DND-41 (cell line): ENCODE results near the gene WFDC12.

ENCODE experiments used
- ATAC-seq: fragments of 200-7000 bp; cut with Tn5 transposase; 3 replicates; pipeline ENCODE4 v1.9.1; 2021; ENCODE audit warnings: low read depth; ENCODE audit not compliant: insufficient read depth
- DNase-seq: peaks from one replicate; pipeline ENCODE4 v3.0.0-alpha.2; 2020
- H2AFZ ChIP-seq: 2 replicates; pipeline ENCODE4 v1.6.0; 2012; ENCODE audit warnings: low read depth, low read length
- H3K27ac ChIP-seq: 2 replicates; pipeline ENCODE4 v1.5.1; 2012; ENCODE audit warnings: low read length, inconsistent platforms
- H3K27me3 ChIP-seq: fragments of 200-600 bp; sonication (generic); 2 replicates; pipeline ENCODE4 v1.6.0; 2012; ENCODE audit warnings: low read length, mild to moderate bottlenecking, inconsistent platforms; ENCODE audit not compliant: insufficient read depth, poor library complexity
- H3K36me3 ChIP-seq: 2 replicates; pipeline ENCODE4 v1.5.1; 2012; ENCODE audit warnings: low read length, inconsistent platforms; ENCODE audit not compliant: insufficient read depth
- H3K4me1 ChIP-seq: 2 replicates; pipeline ENCODE4 v1.5.1; 2012; ENCODE audit warnings: mild to moderate bottlenecking, low read length; ENCODE audit not compliant: insufficient read depth
- H3K4me2 ChIP-seq: 2 replicates; pipeline ENCODE4 v1.6.0; 2012; ENCODE audit warnings: mild to moderate bottlenecking, moderate library complexity, low read length, inconsistent platforms; ENCODE audit not compliant: insufficient read depth
- H3K4me3 ChIP-seq, 2 experiments: fragments of 200-600 bp in 1 of 2; shearing (Covaris generic) in 1 of 2; 2 replicates each; pipeline ENCODE4 v1.5.1; 2012 to 2016; ENCODE audit warnings: inconsistent platforms in 2 of 2, low read length in 2 of 2, mild to moderate bottlenecking in 2 of 2, low read depth in 1 of 2, moderate library complexity in 1 of 2
- H3K79me2 ChIP-seq: 2 replicates; pipeline ENCODE4 v1.6.0; 2012; ENCODE audit warnings: low read length, inconsistent platforms; ENCODE audit not compliant: insufficient read depth
- H3K9ac ChIP-seq: 2 replicates; pipeline ENCODE4 v1.6.0; 2012; ENCODE audit warnings: low read depth, mild to moderate bottlenecking, inconsistent platforms, low read length, moderate library complexity
- H3K9me3 ChIP-seq: 2 replicates; pipeline ENCODE4 v1.5.1; 2012; ENCODE audit warnings: low read length, moderate library complexity, mild to moderate bottlenecking, inconsistent platforms; ENCODE audit not compliant: insufficient read depth, severe bottlenecking
- H4K20me1 ChIP-seq: 2 replicates; pipeline ENCODE4 v1.6.0; 2012; ENCODE audit warnings: low read length; ENCODE audit not compliant: insufficient read depth
- EZH2 ChIP-seq: IDR thresholded peaks from 3 replicates; pipeline ENCODE4 v1.6.1; 2012; ENCODE audit warnings: borderline replicate concordance, low read depth, mild to moderate bottlenecking, moderate library complexity, low read length, inconsistent platforms; ENCODE audit not compliant: severe bottlenecking
- TF ChIP-seq, protein P1 (sequence below): IDR thresholded peaks from 2 replicates; pipeline ENCODE4 v1.5.1; 2012; ENCODE audit warnings: borderline replicate concordance, low read length, moderate library complexity, mild to moderate bottlenecking; ENCODE audit not compliant: poor library complexity, severe bottlenecking; ENCODE audit errors: extremely low read depth

Gene WFDC12

DNA sequence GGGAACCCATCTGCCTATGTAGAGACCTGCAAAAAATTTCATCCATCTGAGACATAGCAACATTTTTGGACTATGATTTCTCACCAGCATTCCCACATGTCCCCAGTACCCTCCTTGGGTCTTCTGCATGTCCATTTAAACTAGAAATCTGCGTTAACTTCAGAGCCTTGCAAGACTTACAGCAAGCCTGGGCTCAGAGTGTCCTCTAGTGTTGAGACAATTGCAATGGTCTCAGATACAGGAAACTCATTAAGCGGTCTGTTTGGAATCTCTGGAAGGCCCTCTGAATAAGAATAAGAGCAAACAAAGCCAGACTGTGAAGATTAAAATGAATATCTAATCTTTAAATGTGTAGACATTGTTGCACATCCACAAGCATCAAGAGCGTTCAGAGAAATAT is 29.9 kb upstream of the WFDC12 start:
- no peak overlapping the region for H2AFZ ChIP-seq
- TF ChIP-seq EZH2 = no peak
- TF ChIP-seq, protein P1, sequence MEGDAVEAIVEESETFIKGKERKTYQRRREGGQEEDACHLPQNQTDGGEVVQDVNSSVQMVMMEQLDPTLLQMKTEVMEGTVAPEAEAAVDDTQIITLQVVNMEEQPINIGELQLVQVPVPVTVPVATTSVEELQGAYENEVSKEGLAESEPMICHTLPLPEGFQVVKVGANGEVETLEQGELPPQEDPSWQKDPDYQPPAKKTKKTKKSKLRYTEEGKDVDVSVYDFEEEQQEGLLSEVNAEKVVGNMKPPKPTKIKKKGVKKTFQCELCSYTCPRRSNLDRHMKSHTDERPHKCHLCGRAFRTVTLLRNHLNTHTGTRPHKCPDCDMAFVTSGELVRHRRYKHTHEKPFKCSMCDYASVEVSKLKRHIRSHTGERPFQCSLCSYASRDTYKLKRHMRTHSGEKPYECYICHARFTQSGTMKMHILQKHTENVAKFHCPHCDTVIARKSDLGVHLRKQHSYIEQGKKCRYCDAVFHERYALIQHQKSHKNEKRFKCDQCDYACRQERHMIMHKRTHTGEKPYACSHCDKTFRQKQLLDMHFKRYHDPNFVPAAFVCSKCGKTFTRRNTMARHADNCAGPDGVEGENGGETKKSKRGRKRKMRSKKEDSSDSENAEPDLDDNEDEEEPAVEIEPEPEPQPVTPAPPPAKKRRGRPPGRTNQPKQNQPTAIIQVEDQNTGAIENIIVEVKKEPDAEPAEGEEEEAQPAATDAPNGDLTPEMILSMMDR = no peak
- DNase-seq (no peak), ATAC-seq (no peak)
- H3K27ac ChIP-seq = no peak overlapping the region
- no peak overlapping the region for H3K9ac ChIP-seq
- no peaks in the 10 kb centered on the region for H3K4me1 ChIP-seq
- no peaks in the 10 kb centered on the region for H3K36me3 ChIP-seq
- H3K4me2 ChIP-seq = no peak overlapping the region
- H3K27me3 ChIP-seq = peaks cover 9% of the 10 kb centered on the region
- no peaks in the 10 kb centered on the region for H3K9me3 ChIP-seq
- H4K20me1 ChIP-seq = no peaks in the 10 kb centered on the region
- H3K79me2 ChIP-seq = no peaks in the 10 kb centered on the region
- no peak overlapping the region for H3K4me3 ChIP-seq

DNA sequence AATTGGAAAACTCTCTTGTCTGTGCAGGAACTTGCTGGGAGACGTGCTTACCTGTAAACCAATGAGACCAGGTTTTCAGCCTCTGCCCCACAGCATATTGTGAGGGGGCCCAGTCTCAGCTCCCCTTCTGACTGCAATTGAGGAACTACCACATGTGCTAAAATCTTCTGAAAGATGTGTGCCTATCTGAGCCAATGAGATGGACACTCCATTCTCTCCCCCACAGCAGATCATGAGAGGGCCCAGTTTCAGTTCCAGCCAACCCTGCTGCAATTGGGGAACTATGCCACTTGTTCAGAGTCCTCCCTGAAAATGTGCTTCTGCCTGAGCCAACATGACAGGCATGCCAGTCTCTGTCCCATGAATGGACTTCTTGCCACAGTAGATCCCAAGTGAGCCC is 29.5 kb upstream of the WFDC12 start:
- H3K27ac ChIP-seq = no peak overlapping the region
- DNase-seq (no peak), ATAC-seq (no peak)
- no peak overlapping the region for H2AFZ ChIP-seq
- H3K36me3 ChIP-seq = no peaks in the 10 kb centered on the region
- no peaks in the 10 kb centered on the region for H3K79me2 ChIP-seq
- no peak overlapping the region for H3K4me3 ChIP-seq
- no peaks in the 10 kb centered on the region for H4K20me1 ChIP-seq
- H3K4me1 ChIP-seq = no peaks in the 10 kb centered on the region
- H3K9ac ChIP-seq = no peak overlapping the region
- TF ChIP-seq, protein P1 = no peak
- H3K4me2 ChIP-seq = no peak overlapping the region
- H3K9me3 ChIP-seq = no peaks in the 10 kb centered on the region
- peaks cover 9% of the 10 kb centered on the region for H3K27me3 ChIP-seq

DNA sequence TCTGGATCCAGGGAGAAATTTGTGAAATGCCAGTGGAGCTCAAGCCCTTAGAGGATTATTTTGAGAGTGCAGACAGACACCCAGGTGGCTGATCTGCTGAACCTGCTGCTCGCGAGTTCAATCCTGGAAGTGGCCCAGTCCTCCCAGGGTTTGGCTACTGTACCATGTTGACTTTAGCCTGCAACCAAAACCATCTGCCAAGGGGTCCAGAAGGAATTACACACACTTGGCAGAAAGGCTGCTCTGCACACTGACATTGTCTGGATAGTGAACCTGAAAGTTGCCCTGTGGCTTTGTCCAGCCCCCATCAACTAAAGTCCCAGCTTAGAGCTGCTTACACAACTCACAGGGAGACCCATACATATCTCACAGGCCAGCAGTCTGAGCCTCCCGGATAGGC is 28.9 kb upstream of the WFDC12 start:
- DNase-seq (no peak), ATAC-seq (no peak)
- Histone ChIP-seq H3K4me3 (no peak overlapping the region), H3K9ac (no peak overlapping the region), H3K9me3 (no peaks in the 10 kb centered on the region), H2AFZ (no peak overlapping the region), H3K4me2 (no peak overlapping the region), H3K27me3 (peaks cover 9% of the 10 kb centered on the region), H3K36me3 (no peaks in the 10 kb centered on the region), H3K79me2 (no peaks in the 10 kb centered on the region), H3K4me1 (no peaks in the 10 kb centered on the region), H3K27ac (no peak overlapping the region), H4K20me1 (no peaks in the 10 kb centered on the region)
- no peak for TF ChIP-seq EZH2
- TF ChIP-seq, protein P1 = no peak

DNA sequence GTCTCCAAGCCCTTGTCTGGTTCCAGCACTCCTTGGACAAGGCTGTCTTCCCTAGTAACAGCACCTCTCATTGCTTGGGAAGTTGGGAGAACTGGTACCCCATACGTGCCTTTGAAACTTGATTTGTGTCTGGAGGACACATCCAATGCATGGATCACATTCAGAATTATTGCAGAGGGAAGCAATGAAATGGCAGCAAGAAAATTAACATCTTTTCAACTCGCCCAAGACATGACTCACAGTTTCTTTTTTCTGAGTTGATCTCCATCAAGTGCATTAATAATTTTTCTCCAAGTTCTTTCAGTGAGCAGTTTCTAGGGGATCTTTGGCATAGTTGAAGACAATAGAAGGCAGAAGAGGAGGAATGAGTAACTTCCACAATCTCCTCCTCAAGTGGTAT is 28.1 kb upstream of the WFDC12 start:
- ATAC-seq = no peak
- no peak for DNase-seq
- H3K9ac ChIP-seq = no peak overlapping the region
- H3K27me3 ChIP-seq = peaks cover 9% of the 10 kb centered on the region
- no peak overlapping the region for H2AFZ ChIP-seq
- no peaks in the 10 kb centered on the region for H4K20me1 ChIP-seq
- no peaks in the 10 kb centered on the region for H3K36me3 ChIP-seq
- no peak overlapping the region for H3K4me2 ChIP-seq
- TF ChIP-seq, protein P1 = no peak
- no peak for TF ChIP-seq EZH2
- H3K27ac ChIP-seq = no peak overlapping the region
- H3K4me1 ChIP-seq = no peaks in the 10 kb centered on the region
- no peaks in the 10 kb centered on the region for H3K9me3 ChIP-seq
- H3K4me3 ChIP-seq = no peak overlapping the region
- no peaks in the 10 kb centered on the region for H3K79me2 ChIP-seq
